IMR-90 (cell line): ENCODE measurements around the gene CHD2. TPM values are rescaled to one million over a fixed set of nuclear protein-coding genes. Genes with fewer than 3 reads are reported as not detected.
A peak's percentile ranks its signal among the peaks of the same experiment; 100 is the strongest.

Source experiments
- ATAC-seq: fragments of 200-7000 bp; cut with Tn5 transposase; 2 replicates; pipeline ENCODE4 v1.9.1; 2020; ENCODE audit warnings: low read depth, mild to moderate bottlenecking, moderate library complexity
- BruUV-seq: library from RNA; stranded (reverse); fragments of 400-500 nt; replicated peaks from 2 replicates; lab custom pipeline; 2021; lab: Mats Ljungman, UMichigan
- CTCF ChIA-PET: fragments of 300-600 bp; formaldehyde crosslinking; extraction: SDS; loops from one replicate; lab custom pipeline; 2021; ENCODE audit warnings: antibody characterized with exemption; lab: Yijun Ruan, JAX
- POLR2A ChIA-PET: fragments of 300-600 bp; sonication (Branson Sonifier 250); formaldehyde crosslinking; loops from one replicate; lab custom pipeline; 2022; ENCODE audit warnings: antibody characterized with exemption; ENCODE audit not compliant: unreplicated experiment; lab: Charles Lee
- DNase-seq: peaks from one replicate; pipeline ENCODE4 v3.0.0; 2013
- H2AFZ ChIP-seq: replicated peaks from 2 replicates; pipeline ENCODE3; 2013; ENCODE audit warnings: low read length, mild to moderate bottlenecking; ENCODE audit not compliant: poor library complexity
- H2AK5ac ChIP-seq: 2 replicates; pipeline ENCODE4 v1.6.1; 2013; ENCODE audit warnings: low read depth, low read length, inconsistent platforms
- H2AK9ac ChIP-seq: replicated peaks from 2 replicates; pipeline ENCODE3; 2013; ENCODE audit warnings: mild to moderate bottlenecking, low read depth, low read length, moderate library complexity; ENCODE audit not compliant: poor library complexity
- H2BK120ac ChIP-seq: 2 replicates; pipeline ENCODE4 v1.6.1; 2013; ENCODE audit warnings: low read depth, low read length, inconsistent platforms
- H2BK15ac ChIP-seq: 3 replicates; pipeline ENCODE4 v1.6.1; 2013; ENCODE audit warnings: low read depth, low read length, inconsistent platforms
- H2BK20ac ChIP-seq: 2 replicates; pipeline ENCODE4 v1.6.1; 2013; ENCODE audit warnings: low read depth, mild to moderate bottlenecking, inconsistent platforms, low read length, moderate library complexity
- H2BK5ac ChIP-seq: 2 replicates; pipeline ENCODE4 v1.6.1; 2013; ENCODE audit warnings: mild to moderate bottlenecking, low read depth, low read length, inconsistent platforms; ENCODE audit not compliant: poor library complexity, severe bottlenecking
- H3K14ac ChIP-seq: replicated peaks from 2 replicates; pipeline ENCODE4 v1.6.1; 2013; ENCODE audit warnings: low read depth, low read length, inconsistent platforms
- H3K18ac ChIP-seq: 2 replicates; pipeline ENCODE4 v1.6.1; 2013; ENCODE audit warnings: low read depth, low read length, control low read depth
- H3K23ac ChIP-seq: 2 replicates; pipeline ENCODE4 v1.6.1; 2013; ENCODE audit warnings: low read depth, low read length, inconsistent platforms
- H3K27ac ChIP-seq: 2 replicates; pipeline ENCODE4 v1.5.1; 2013; ENCODE audit warnings: mild to moderate bottlenecking, control low read depth, low read length; ENCODE audit not compliant: insufficient read depth
- H3K27me3 ChIP-seq: 2 replicates; pipeline ENCODE4 v1.6.1; 2013; ENCODE audit warnings: low read length; ENCODE audit not compliant: control insufficient read depth, insufficient read depth
- H3K36me3 ChIP-seq: 2 replicates; pipeline ENCODE4 v1.6.1; 2013; ENCODE audit warnings: low read length, mixed read lengths; ENCODE audit not compliant: control insufficient read depth, insufficient read depth
- H3K4ac ChIP-seq: 2 replicates; pipeline ENCODE4 v1.6.1; 2013; ENCODE audit warnings: low read depth, low read length, inconsistent platforms
- H3K4me1 ChIP-seq: 2 replicates; pipeline ENCODE4 v1.6.1; 2013; ENCODE audit warnings: low read length, mixed read lengths; ENCODE audit not compliant: control insufficient read depth, insufficient read depth
- H3K4me2 ChIP-seq: 2 replicates; pipeline ENCODE4 v1.6.1; 2013; ENCODE audit warnings: low read depth, mild to moderate bottlenecking, control low read depth, low read length, moderate library complexity
- H3K4me3 ChIP-seq: 2 replicates; pipeline ENCODE4 v1.5.1; 2013; ENCODE audit warnings: low read depth, mild to moderate bottlenecking, control low read depth, low read length, moderate library complexity; ENCODE audit not compliant: insufficient read depth
- H3K56ac ChIP-seq: 2 replicates; pipeline ENCODE4 v1.6.1; 2013; ENCODE audit warnings: low read length, inconsistent platforms; ENCODE audit not compliant: insufficient read depth; ENCODE audit errors: extremely low read depth
- H3K79me1 ChIP-seq, 2 experiments: 2 replicates each; pipeline ENCODE4 v1.6.1; 2013; ENCODE audit warnings: low read length in 2 of 2, inconsistent platforms in 1 of 2, low read depth in 1 of 2
- H3K9ac ChIP-seq: 2 replicates; pipeline ENCODE4 v1.6.1; 2013; ENCODE audit warnings: low read depth, low read length, control low read depth
- H3K9me1 ChIP-seq: 2 replicates; pipeline ENCODE4 v1.6.1; 2013; ENCODE audit warnings: low read length, inconsistent platforms; ENCODE audit not compliant: insufficient read depth
- H3K9me3 ChIP-seq: 2 replicates; pipeline ENCODE4 v1.6.1; 2013; ENCODE audit warnings: low read length; ENCODE audit not compliant: control insufficient read depth, insufficient read depth
- H4K20me1 ChIP-seq: 2 replicates; pipeline ENCODE4 v1.6.1; 2013; ENCODE audit warnings: low read length, inconsistent platforms; ENCODE audit not compliant: insufficient read depth
- H4K5ac ChIP-seq: 2 replicates; pipeline ENCODE4 v1.6.1; 2013; ENCODE audit warnings: mild to moderate bottlenecking, low read depth, low read length, control low read depth
- H4K8ac ChIP-seq, 2 experiments: 2 replicates each; pipeline ENCODE4 v1.6.1; 2013; ENCODE audit warnings: low read depth in 2 of 2, low read length in 2 of 2, control low read depth in 1 of 2, inconsistent platforms in 1 of 2
- H4K91ac ChIP-seq: 2 replicates; pipeline ENCODE4 v1.6.1; 2013; ENCODE audit warnings: low read depth, low read length, inconsistent platforms; ENCODE audit not compliant: insufficient read depth
- BHLHE40 ChIP-seq: fragments of 150-350 bp; IDR thresholded peaks from 2 replicates; pipeline ENCODE4 v1.6.1; 2016; ENCODE audit warnings: mild to moderate bottlenecking, low read depth, low read length
- CEBPB ChIP-seq: IDR thresholded peaks from 2 replicates; pipeline ENCODE4 v1.6.1; 2012; ENCODE audit warnings: low read depth, low read length, improper control_type of control experiment
- CHD1 ChIP-seq: IDR thresholded peaks from 2 replicates; pipeline ENCODE4 v1.6.1; 2012; ENCODE audit warnings: low read depth, low read length, improper control_type of control experiment
- CTCF ChIP-seq: conservative IDR thresholded peaks from 2 replicates; pipeline ENCODE4 v1.5.1; 2012; ENCODE audit warnings: mild to moderate bottlenecking, low read depth, low read length, improper control_type of control experiment
- ELK1 ChIP-seq: fragments of 150-350 bp; IDR thresholded peaks from 2 replicates; pipeline ENCODE4 v1.6.1; 2016; ENCODE audit warnings: low read depth, mild to moderate bottlenecking, low read length, moderate library complexity, borderline replicate concordance
- MAFK ChIP-seq: IDR thresholded peaks from 2 replicates; pipeline ENCODE4 v1.6.1; 2012; ENCODE audit warnings: low read depth, low read length, improper control_type of control experiment
- MXI1 ChIP-seq: IDR thresholded peaks from 2 replicates; pipeline ENCODE4 v1.6.1; 2012; ENCODE audit warnings: low read depth, mild to moderate bottlenecking, low read length, moderate library complexity, borderline replicate concordance
- NFE2L2 ChIP-seq: fragments of 150-350 bp; IDR thresholded peaks from 2 replicates; pipeline ENCODE4 v1.6.1; 2016; ENCODE audit warnings: low read depth, mild to moderate bottlenecking, low read length
- RCOR1 ChIP-seq: IDR thresholded peaks from 2 replicates; pipeline ENCODE4 v1.6.1; 2012; ENCODE audit warnings: mild to moderate bottlenecking, low read length, improper control_type of control experiment; ENCODE audit not compliant: insufficient replicate concordance
- USF2 ChIP-seq: fragments of 150-350 bp; IDR thresholded peaks from 2 replicates; pipeline ENCODE4 v1.6.1; 2017; ENCODE audit warnings: mild to moderate bottlenecking, antibody characterized with exemption, low read length, low read depth
- WGBS, 2 experiments: methylation state at CpG; one replicate each; pipeline versions ENCODE4 v1.1.5 to v1.1.7; 2013; ENCODE audit warnings: missing lambda C conversion rate in 2 of 2; ENCODE audit not compliant: insufficient read length in 1 of 2; ENCODE audit errors: extremely low coverage in 2 of 2; 5-methylcytosine and 5-hydroxymethylcytosine counted together
- dilution Hi-C: fragments of 300-500 bp; cut with HindIII; formaldehyde crosslinking; loops from one replicate; pipeline ENCODE4 v1.14.3; 2018; ENCODE audit warnings: low sequenced_read_pairs; ENCODE audit not compliant: unreplicated experiment
- in situ Hi-C: fragments of 300-500 bp; cut with MboI; formaldehyde crosslinking; loops from 3 replicates; pipeline ENCODE4 v1.14.3; 2019; ENCODE audit warnings: low sequenced_read_pairs, inconsistent platforms, mixed read lengths
- intact Hi-C: fragments of 100-400 bp; cut with micrococcal nuclease; formaldehyde crosslinking; loops from 2 replicates; pipeline ENCODE4 v1.10.0; 2022
- polyA plus RNA-seq, 3 experiments: library from polyadenylated mRNA; depleted of rRNA; stranded (reverse); fragments of >200 nt; gene quantifications; 2 replicates each; pipeline ENCODE4 v1.2.3, GENCODE V29; 2012; ENCODE audit warnings: low replicate concordance in 1 of 3
- total RNA-seq: library from RNA; depleted of rRNA; stranded (reverse); fragments of >200 nt; gene quantifications from 2 replicates; pipeline ENCODE4 v1.2.3, GENCODE V29; 2012

Gene CHD2
- total and polyA plus RNA-seq, 2 of the 4 experiments (the other 2 are of a cell fraction): 44.9 to 64.7 TPM

- peak overlapping the region; percentile 87; the same call in 1 of the 2 replicates for H2AK5ac ChIP-seq
- no TSS peak for BruUV-seq
- peak overlapping the region; percentile 89 for H4K91ac ChIP-seq
- peak overlapping the region; percentile 82 for H3K27ac ChIP-seq
- peak overlapping the region; percentile 88 for H4K5ac ChIP-seq
- H3K36me3 ChIP-seq: peaks cover 3% of the 10 kb centered on the region
- dilution Hi-C loops (no loop called here), in situ Hi-C loops (loop anchor here (5.0 kb wide), 1 partner anchor 69 kb away; no protein-coding TSS in a partner anchor), intact Hi-C loops (no loop called here)
- WGBS, 2 experiments: 27% methylated on average over 2 of the region's 7 CpGs; no CpG with 5 or more reads in 1 of the 2 experiments
- H3K9me3 ChIP-seq: no peaks in the 10 kb centered on the region
- H3K9ac ChIP-seq: peak overlapping the region; percentile 89; the same call in 1 of the 2 replicates
- peaks cover 3% of the 10 kb centered on the region; the same call in 1 of the 2 replicates for H4K20me1 ChIP-seq
- H4K8ac ChIP-seq: peak overlapping the region; percentile 85 to 97
- peaks cover 4 to 10% of the 10 kb centered on the region in 2 experiments; a peak in 2 of 4 replicates for H3K79me1 ChIP-seq
- H3K4me3 ChIP-seq: no peak overlapping the region
- peak overlapping the region; percentile 88 for H3K4me2 ChIP-seq
- peak overlapping the region; percentile 88 for H3K23ac ChIP-seq
- H3K4me1 ChIP-seq: peaks cover 7% of the 10 kb centered on the region
- H2BK5ac ChIP-seq: peak overlapping the region; percentile 88
- H2BK15ac ChIP-seq: peak overlapping the region; percentile 49; the same call in 1 of the 3 replicates
- DNase-seq (no peak), ATAC-seq (no peak)
- H2BK120ac ChIP-seq: peak overlapping the region; percentile 22; the same call in 1 of the 2 replicates
- TF ChIP-seq MXI1 (no peak), USF2 (no peak), NFE2L2 (no peak), ELK1 (no peak), CHD1 (no peak), RCOR1 (no peak), MAFK (no peak), CTCF (no peak), BHLHE40 (no peak), CEBPB (no peak)
- H3K18ac ChIP-seq: no peak overlapping the region
- peak overlapping the region; percentile 92; the same call in 1 of the 2 replicates for H3K4ac ChIP-seq
- H3K27me3 ChIP-seq: no peaks in the 10 kb centered on the region
- POLR2A ChIA-PET: interaction anchor here (0.5 to 2.6 kb wide), 4 partner anchors 20 to 71 kb away, joined by 3 to 25 read pairs (median 16); partner anchors contain the start of gene CHD2
- H2BK20ac ChIP-seq: peak overlapping the region; percentile 16; the same call in 1 of the 2 replicates
- peak overlapping the region; percentile 85 for H3K14ac ChIP-seq
- no peak overlapping the region for H2AK9ac ChIP-seq
- CTCF ChIA-PET: interaction anchor here (1.5 kb wide), 1 partner anchor 19 kb away, joined by 4 read pairs; the partner anchor contains the start of gene CHD2
- peak overlapping the region; percentile 84; the same call in 1 of the 2 replicates for H3K56ac ChIP-seq
- H3K9me1 ChIP-seq: peaks cover 2% of the 10 kb centered on the region; the same call in 1 of the 2 replicates
- peak overlapping the region; percentile 38 for H2AFZ ChIP-seq
Observed at GRCh38 chr15:92881211-92881754, 18.8 kb upstream of the CHD2 start.
